PC-3 (cell line): ENCODE results near the gene IL36B.

Source experiments
- CTCF ChIP-seq: fragments of 300-600 bp; sonication (generic); conservative IDR thresholded peaks from 2 replicates; pipeline ENCODE4 v1.5.1; 2017; ENCODE audit warnings: antibody characterized with exemption, low read depth, mild to moderate bottlenecking, low read length
- EZH2 ChIP-seq: fragments of 300-600 bp; sonication (generic); IDR thresholded peaks from one replicate; pipeline ENCODE4 v1.6.1; 2017; ENCODE audit warnings: antibody characterized with exemption, mild to moderate bottlenecking, low read length; ENCODE audit not compliant: unreplicated experiment

DNA sequence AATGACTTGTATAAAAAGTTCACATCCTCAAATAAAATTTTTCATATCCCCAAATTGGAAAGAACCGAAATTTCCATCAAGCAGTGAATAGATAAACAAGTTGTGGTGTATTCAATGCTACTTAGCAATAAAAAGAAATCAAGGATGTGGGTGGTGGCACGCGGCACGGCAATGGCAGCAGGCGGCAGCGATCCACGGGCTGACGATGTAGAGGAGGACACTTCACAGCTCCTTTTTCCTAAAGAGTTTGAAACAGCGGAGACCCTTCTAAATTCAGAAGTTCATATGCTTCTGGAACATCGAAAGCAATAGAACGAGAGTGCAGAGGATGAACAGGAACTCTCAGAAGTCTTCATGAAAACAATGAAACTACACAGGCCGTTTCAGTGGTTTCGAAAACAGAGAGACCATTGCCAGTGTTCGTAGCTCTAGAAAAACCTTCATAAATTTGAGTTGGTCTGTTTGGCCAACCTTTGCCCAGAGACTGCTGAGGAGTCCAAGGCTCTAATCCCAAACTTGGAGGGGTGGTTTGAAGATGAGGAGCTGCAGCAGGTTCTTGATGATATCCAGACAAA, 57.2 kb downstream of the IL36B start:
- TF ChIP-seq EZH2: no peak
- TF ChIP-seq CTCF: no peak
